ENCODE measurements around the gene REEP1. TPM values are rescaled to one million over a fixed set of nuclear protein-coding genes. Genes with fewer than 3 reads are reported as not detected.

The REEP1 gene
- total and polyA plus RNA-seq, 2 of the 8 experiments (the other 6 are each of a cell fraction or from before 2014, with no cell fraction given): 0.74 to 1.5 TPM

- H2BK20ac ChIP-seq (ENCODE audit: low read length): no peak overlapping the region
- no peaks in the 10 kb centered on the region for H4K20me1 ChIP-seq (replicated peaks in 1 of 2; ENCODE audit: control insufficient read depth in 1 of 2, insufficient read depth in 2 of 2, low read length in 2 of 2)
- H3K4me3 ChIP-seq (ENCODE audit: extremely low read depth in 1 of 4, insufficient read depth in 2 of 4, low read depth in 3 of 4, low read length in 4 of 4): no peak overlapping the region
- H4K8ac ChIP-seq (ENCODE audit: extremely low read depth, insufficient read depth, low read length): no peak overlapping the region
- H3K4me2 ChIP-seq (ENCODE audit: insufficient read depth in 1 of 2, low read depth in 2 of 2, low read length in 2 of 2): no peak overlapping the region
- H3K23me2 ChIP-seq (ENCODE audit: low read depth, low read length): no peaks in the 10 kb centered on the region
- H3K27ac ChIP-seq (ENCODE audit: low read depth, low read length): no peak overlapping the region
- no peaks in the 10 kb centered on the region for H3K4me1 ChIP-seq (replicated peaks in 1 of 4; ENCODE audit: control insufficient read depth in 3 of 4, insufficient read depth in 4 of 4, low read length in 3 of 4)
- no peak overlapping the region for H2BK120ac ChIP-seq (replicated peaks; ENCODE audit: low read depth, low read length)
- DNase-seq (ENCODE audit: low read depth in 1 of 2, low spot score in 2 of 2) (no peak), FAIRE-seq (no peak)
- H3K4ac ChIP-seq (replicated peaks; ENCODE audit: insufficient read length, low read depth, low read length): no peak overlapping the region
- no peak overlapping the region for H4K5ac ChIP-seq (ENCODE audit: insufficient read length, low read depth, low read length)
- no peak overlapping the region for H3K23ac ChIP-seq (ENCODE audit: insufficient read length)
- no peak overlapping the region; the same call in 1 of the 2 replicates for H2AK5ac ChIP-seq (ENCODE audit: low read depth, low read length)
- peak; percentile 58 to 70 for TF ChIP-seq RAD21 (IDR thresholded peaks at IDR 0.05 in 1 of 2, conservative IDR thresholded peaks at IDR 0.05 in 1 of 2; ENCODE audit: low read depth in 2 of 2, low read length in 2 of 2)
- TF ChIP-seq SAP30 (IDR thresholded peaks at IDR 0.05; ENCODE audit: insufficient read depth, insufficient replicate concordance, low read length): no peak
- TF ChIP-seq RBBP5 (IDR thresholded peaks at IDR 0.05; ENCODE audit: borderline replicate concordance, low read depth, low read length): no peak
- TF ChIP-seq, protein P1, sequence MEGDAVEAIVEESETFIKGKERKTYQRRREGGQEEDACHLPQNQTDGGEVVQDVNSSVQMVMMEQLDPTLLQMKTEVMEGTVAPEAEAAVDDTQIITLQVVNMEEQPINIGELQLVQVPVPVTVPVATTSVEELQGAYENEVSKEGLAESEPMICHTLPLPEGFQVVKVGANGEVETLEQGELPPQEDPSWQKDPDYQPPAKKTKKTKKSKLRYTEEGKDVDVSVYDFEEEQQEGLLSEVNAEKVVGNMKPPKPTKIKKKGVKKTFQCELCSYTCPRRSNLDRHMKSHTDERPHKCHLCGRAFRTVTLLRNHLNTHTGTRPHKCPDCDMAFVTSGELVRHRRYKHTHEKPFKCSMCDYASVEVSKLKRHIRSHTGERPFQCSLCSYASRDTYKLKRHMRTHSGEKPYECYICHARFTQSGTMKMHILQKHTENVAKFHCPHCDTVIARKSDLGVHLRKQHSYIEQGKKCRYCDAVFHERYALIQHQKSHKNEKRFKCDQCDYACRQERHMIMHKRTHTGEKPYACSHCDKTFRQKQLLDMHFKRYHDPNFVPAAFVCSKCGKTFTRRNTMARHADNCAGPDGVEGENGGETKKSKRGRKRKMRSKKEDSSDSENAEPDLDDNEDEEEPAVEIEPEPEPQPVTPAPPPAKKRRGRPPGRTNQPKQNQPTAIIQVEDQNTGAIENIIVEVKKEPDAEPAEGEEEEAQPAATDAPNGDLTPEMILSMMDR (IDR thresholded peaks at IDR 0.05; ENCODE audit: control extremely low read depth in 1 of 3, insufficient read depth in 1 of 3, low read depth in 1 of 3, low read length in 3 of 3): peak; percentile 33 to 54 (median 51)
- TF ChIP-seq BCL11A (IDR thresholded peaks at IDR 0.05; ENCODE audit: low read depth in 2 of 2, low read length in 2 of 2): no peak
- TF ChIP-seq BRCA1 (IDR thresholded peaks at IDR 0.05; ENCODE audit: low read depth, low read length): no peak
- CTCF ChIA-PET (ENCODE audit: partially characterized antibody): interaction anchor here (0.5 to 7.1 kb wide), 23 partner anchors 11 to 852 kb away, joined by 3 to 65 read pairs (median 6); no protein-coding TSS in a partner anchor
- H3K18ac ChIP-seq (ENCODE audit: extremely low read depth, low read length): no peak overlapping the region
- POLR2A ChIA-PET (ENCODE audit: partially characterized antibody): interaction anchor here (1.2 kb wide), 1 partner anchor 7 kb away, joined by 3 read pairs; no protein-coding TSS in a partner anchor
- no peaks in the 10 kb centered on the region for H3K79me2 ChIP-seq (ENCODE audit: control insufficient read depth in 1 of 2, insufficient read depth in 2 of 2, low read length in 2 of 2)
- no peak overlapping the region for H2BK5ac ChIP-seq (ENCODE audit: low read depth, low read length)
- no peak overlapping the region for H3K56ac ChIP-seq (replicated peaks; ENCODE audit: insufficient read length, low read depth, low read length)
- H4K91ac ChIP-seq (replicated peaks; ENCODE audit: insufficient read length, low read length): no peak overlapping the region
- no peaks in the 10 kb centered on the region; a peak in 1 of 4 replicates for H3K9me3 ChIP-seq (ENCODE audit: insufficient read depth in 2 of 2, low read depth in 1 of 2, low read length in 1 of 2)
- H2BK12ac ChIP-seq (ENCODE audit: low read depth, low read length): no peak overlapping the region
- H3K9ac ChIP-seq (replicated peaks in 1 of 4; ENCODE audit: extremely low read depth in 1 of 4, low read depth in 3 of 4, low read length in 3 of 4): no peak overlapping the region
- H2BK15ac ChIP-seq (ENCODE audit: low read length): no peak overlapping the region
- H3K36me3 ChIP-seq (ENCODE audit: control insufficient read depth in 2 of 4, insufficient read depth in 4 of 4, low read length in 3 of 4): no peaks in the 10 kb centered on the region; a peak in 1 of 8 replicates
- H3K27me3 ChIP-seq (replicated peaks in 1 of 4; ENCODE audit: control insufficient read depth in 3 of 4, extremely low read depth in 1 of 4, insufficient read depth in 3 of 4, low read length in 3 of 4): no peaks in the 10 kb centered on the region
- WGBS, 2 experiments (ENCODE audit: extremely low coverage in 1 of 2, insufficient coverage in 1 of 2, insufficient read length in 1 of 2, insufficient replicate concordance in 2 of 2, low coverage in 1 of 2, low lambda C conversion rate in 2 of 2, missing lambda C conversion rate in 1 of 2): 83% methylated on average over 4 of the region's 5 CpGs; no CpG with 5 or more reads in 1 of the 2 experiments
- H3K14ac ChIP-seq (ENCODE audit: insufficient read length): no peak overlapping the region
- H3K79me1 ChIP-seq (ENCODE audit: low read depth, low read length): no peaks in the 10 kb centered on the region
- no peak overlapping the region for H2AFZ ChIP-seq (ENCODE audit: low read length)
Measured at GRCh38 chr2:86297382-86298147, 39.9 kb downstream of the REEP1 start.

Data from H1 (cell line).